Prostate gland (tissue), 2 donors: ENCODE results near the gene WDR90.

Experiments
- POLR2A ChIP-seq: fragments of 450-650 bp; IDR thresholded peaks from one replicate; pipeline ENCODE4 v1.6.1; 2016; ENCODE audit warnings: antibody characterized with exemption, mild to moderate bottlenecking
- POLR2AphosphoS5 ChIP-seq: sonication (generic); formaldehyde crosslinking; IDR thresholded peaks from one replicate; pipeline ENCODE4 v1.6.1; 2017; ENCODE audit warnings: antibody characterized with exemption
- TF ChIP-seq, protein P1 (sequence below), 4 experiments: fragments of 200-600 bp in 2 of 4; fragments of 450-650 bp in 2 of 4; sonication (generic) in 2 of 4; IDR thresholded peaks; 1 replicate in 3 of 4; 2 replicates in 1 of 4; pipeline ENCODE4 v1.5.1; 2016 to 2019; ENCODE audit warnings: antibody characterized with exemption in 4 of 4, mild to moderate bottlenecking in 2 of 4, moderate library complexity in 2 of 4

DNA sequence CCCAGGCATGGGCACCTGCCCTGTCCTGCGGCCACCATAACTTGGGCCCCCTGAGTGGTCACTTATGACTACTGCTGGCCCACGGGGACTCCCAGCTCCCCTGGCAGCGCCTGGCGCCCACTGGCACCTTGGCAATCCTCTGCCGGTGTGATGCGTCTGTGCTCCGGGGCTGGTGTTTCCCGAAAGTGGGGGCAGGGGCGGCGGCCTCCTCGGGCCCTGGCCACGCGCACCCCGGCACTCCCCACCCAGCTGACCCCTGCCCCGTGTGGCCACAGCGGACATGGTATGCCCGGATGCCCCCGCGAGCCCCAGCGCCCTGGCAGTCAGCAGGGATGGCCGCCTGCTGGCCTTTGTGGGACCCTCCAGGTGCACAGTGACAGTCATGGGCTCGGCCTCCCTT is 8.3 kb downstream of the WDR90 start:
- TF ChIP-seq POLR2AphosphoS5 = no peak
- TF ChIP-seq, protein P1, sequence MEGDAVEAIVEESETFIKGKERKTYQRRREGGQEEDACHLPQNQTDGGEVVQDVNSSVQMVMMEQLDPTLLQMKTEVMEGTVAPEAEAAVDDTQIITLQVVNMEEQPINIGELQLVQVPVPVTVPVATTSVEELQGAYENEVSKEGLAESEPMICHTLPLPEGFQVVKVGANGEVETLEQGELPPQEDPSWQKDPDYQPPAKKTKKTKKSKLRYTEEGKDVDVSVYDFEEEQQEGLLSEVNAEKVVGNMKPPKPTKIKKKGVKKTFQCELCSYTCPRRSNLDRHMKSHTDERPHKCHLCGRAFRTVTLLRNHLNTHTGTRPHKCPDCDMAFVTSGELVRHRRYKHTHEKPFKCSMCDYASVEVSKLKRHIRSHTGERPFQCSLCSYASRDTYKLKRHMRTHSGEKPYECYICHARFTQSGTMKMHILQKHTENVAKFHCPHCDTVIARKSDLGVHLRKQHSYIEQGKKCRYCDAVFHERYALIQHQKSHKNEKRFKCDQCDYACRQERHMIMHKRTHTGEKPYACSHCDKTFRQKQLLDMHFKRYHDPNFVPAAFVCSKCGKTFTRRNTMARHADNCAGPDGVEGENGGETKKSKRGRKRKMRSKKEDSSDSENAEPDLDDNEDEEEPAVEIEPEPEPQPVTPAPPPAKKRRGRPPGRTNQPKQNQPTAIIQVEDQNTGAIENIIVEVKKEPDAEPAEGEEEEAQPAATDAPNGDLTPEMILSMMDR (IDR thresholded peaks at IDR 0.05) = no peak
- no peak for TF ChIP-seq POLR2A
